Measurements from ENCODE around the gene DDX10. TPM values are rescaled to one million over a fixed set of nuclear protein-coding genes. Genes with fewer than 3 reads are reported as not detected.

DDX10 gene
- total RNA-seq, 2 donors from 2014 or later, result 8.0 to 28.2 TPM

- Histone ChIP-seq H3K27me3 (replicated peaks; ENCODE audit: insufficient read depth) (no peaks in the 10 kb centered on the region), H3K4me3 (no peak overlapping the region), H3K36me3 (no peaks in the 10 kb centered on the region), H3K27ac (no peak overlapping the region), H3K4me1 (ENCODE audit: control insufficient read depth in 1 of 2, low read depth in 2 of 2) (peaks cover 0 to 23% of the 10 kb centered on the region in 2 donors), H3K9me3 (no peaks in the 10 kb centered on the region)
- TF ChIP-seq CTCF (IDR thresholded peaks at IDR 0.05), result no peak
- ATAC-seq (ENCODE audit: insufficient number of reproducible peaks, low FRiP score, low read depth) (no peak), DNase-seq (ENCODE audit: low spot score) (no peak)
These were observed 208.0 kb downstream of the DDX10 start for GRCh38 chr11:108872781-108873291.

GRCh38 chr11:108873310-108873709 is 208.4 kb downstream of the DDX10 start:
- Histone ChIP-seq H3K27ac (no peak overlapping the region), H3K4me3 (no peak overlapping the region), H3K9me3 (no peaks in the 10 kb centered on the region), H3K36me3 (no peaks in the 10 kb centered on the region), H3K4me1 (ENCODE audit: control insufficient read depth in 1 of 2, low read depth in 2 of 2) (peaks cover 0 to 23% of the 10 kb centered on the region in 2 donors), H3K27me3 (replicated peaks; ENCODE audit: insufficient read depth) (no peaks in the 10 kb centered on the region)
- ATAC-seq (ENCODE audit: insufficient number of reproducible peaks, low FRiP score, low read depth) (no peak), DNase-seq (ENCODE audit: low spot score) (no peak)
- no peak for TF ChIP-seq CTCF (IDR thresholded peaks at IDR 0.05)

GRCh38 chr11:108873941-108874340 is 209.1 kb downstream of the DDX10 start:
- no peak for TF ChIP-seq CTCF (IDR thresholded peaks at IDR 0.05)
- no peaks in the 10 kb centered on the region for H3K9me3 ChIP-seq
- no peak for ATAC-seq (ENCODE audit: insufficient number of reproducible peaks, low FRiP score, low read depth)

GRCh38 chr11:108875134-108875533 is 210.3 kb downstream of the DDX10 start:
- Histone ChIP-seq H3K27me3 (replicated peaks; ENCODE audit: insufficient read depth) (no peaks in the 10 kb centered on the region), H3K27ac (no peak overlapping the region), H3K36me3 (no peaks in the 10 kb centered on the region), H3K4me3 (no peak overlapping the region), H3K4me1 (ENCODE audit: control insufficient read depth in 1 of 2, low read depth in 2 of 2) (peaks cover 0 to 14% of the 10 kb centered on the region in 2 donors), H3K9me3 (no peaks in the 10 kb centered on the region)
- ATAC-seq (ENCODE audit: insufficient number of reproducible peaks, low FRiP score, low read depth) (no peak), DNase-seq (ENCODE audit: low spot score) (no peak)
- TF ChIP-seq CTCF (IDR thresholded peaks at IDR 0.05), result no peak

More at GRCh38 chr11:108873941-108874340, 209.1 kb downstream of the DDX10 start:
- Histone ChIP-seq H3K36me3 (no peaks in the 10 kb centered on the region), H3K4me1 (ENCODE audit: control insufficient read depth in 1 of 2, low read depth in 2 of 2) (peaks cover 0 to 23% of the 10 kb centered on the region in 2 donors), H3K4me3 (no peak overlapping the region), H3K27ac (no peak overlapping the region), H3K27me3 (replicated peaks; ENCODE audit: insufficient read depth) (no peaks in the 10 kb centered on the region)
- DNase-seq (ENCODE audit: low spot score), result no peak

- Histone ChIP-seq H3K4me1 (ENCODE audit: control insufficient read depth in 1 of 2, low read depth in 2 of 2) (no peaks in the 10 kb centered on the region), H3K4me3 (no peak overlapping the region), H3K36me3 (no peaks in the 10 kb centered on the region), H3K9me3 (no peaks in the 10 kb centered on the region), H3K27ac (no peak overlapping the region), H3K27me3 (replicated peaks; ENCODE audit: insufficient read depth) (no peaks in the 10 kb centered on the region)
- DNase-seq (ENCODE audit: low spot score), result no peak
- ATAC-seq (ENCODE audit: insufficient number of reproducible peaks, low FRiP score, low read depth), result no peak
- no peak for TF ChIP-seq CTCF (IDR thresholded peaks at IDR 0.05)
These were observed 212.3 kb downstream of the DDX10 start for GRCh38 chr11:108877178-108877577.
